ENCODE data around the gene CCNYL1. TPM values are rescaled to one million over a fixed set of nuclear protein-coding genes. Genes with fewer than 3 reads are reported as not detected.
A peak's percentile ranks its signal among the peaks of the same experiment; 100 is the strongest.

The CCNYL1 gene
- total RNA-seq, 4 donors from 2014 or later = 9.4 to 15.9 (median 13.1) TPM

DNA sequence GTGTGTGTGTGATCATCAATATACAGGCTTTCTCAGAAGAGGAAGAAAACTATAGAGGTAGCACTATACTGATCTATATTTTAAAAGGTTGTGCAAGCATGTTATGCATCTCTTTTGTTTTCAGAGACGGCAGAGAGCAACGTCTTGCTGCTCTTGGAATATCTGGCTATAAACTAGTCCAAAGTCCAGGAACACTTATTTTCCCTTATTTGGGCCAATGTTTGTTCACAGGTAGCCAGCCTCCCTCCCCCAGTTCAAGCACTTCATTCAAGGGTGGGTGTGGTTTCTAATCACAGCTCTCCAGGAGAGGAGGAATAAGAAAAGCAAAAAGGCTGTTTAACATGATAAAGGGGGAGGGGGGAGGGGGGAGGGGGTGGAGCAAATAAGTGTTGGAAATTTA is 54.1 kb downstream of the CCNYL1 start:
- Histone ChIP-seq H3K27me3 (no peaks in the 10 kb centered on the region), H3K36me3 (peaks cover 0 to 25% (median 0%) of the 10 kb centered on the region in 3 donors), H3K4me3 (no peak overlapping the region), H3K27ac (no peak overlapping the region), H3K4me1 (peaks cover 0 to 29% (median 11%) of the 10 kb centered on the region in 4 donors), H3K9me3 (no peaks in the 10 kb centered on the region)
- WGBS, 2 donors = 57 to 78% methylated on average over 2 of the region's 2 CpGs
- no peak for DNase-seq (ENCODE audit: low spot score in 2 of 2)
- TF ChIP-seq, protein P1, sequence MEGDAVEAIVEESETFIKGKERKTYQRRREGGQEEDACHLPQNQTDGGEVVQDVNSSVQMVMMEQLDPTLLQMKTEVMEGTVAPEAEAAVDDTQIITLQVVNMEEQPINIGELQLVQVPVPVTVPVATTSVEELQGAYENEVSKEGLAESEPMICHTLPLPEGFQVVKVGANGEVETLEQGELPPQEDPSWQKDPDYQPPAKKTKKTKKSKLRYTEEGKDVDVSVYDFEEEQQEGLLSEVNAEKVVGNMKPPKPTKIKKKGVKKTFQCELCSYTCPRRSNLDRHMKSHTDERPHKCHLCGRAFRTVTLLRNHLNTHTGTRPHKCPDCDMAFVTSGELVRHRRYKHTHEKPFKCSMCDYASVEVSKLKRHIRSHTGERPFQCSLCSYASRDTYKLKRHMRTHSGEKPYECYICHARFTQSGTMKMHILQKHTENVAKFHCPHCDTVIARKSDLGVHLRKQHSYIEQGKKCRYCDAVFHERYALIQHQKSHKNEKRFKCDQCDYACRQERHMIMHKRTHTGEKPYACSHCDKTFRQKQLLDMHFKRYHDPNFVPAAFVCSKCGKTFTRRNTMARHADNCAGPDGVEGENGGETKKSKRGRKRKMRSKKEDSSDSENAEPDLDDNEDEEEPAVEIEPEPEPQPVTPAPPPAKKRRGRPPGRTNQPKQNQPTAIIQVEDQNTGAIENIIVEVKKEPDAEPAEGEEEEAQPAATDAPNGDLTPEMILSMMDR (IDR thresholded peaks at IDR 0.05) = no peak
- TF ChIP-seq POLR2A (IDR thresholded peaks at IDR 0.05) (no peak), EP300 (IDR thresholded peaks at IDR 0.05) (no peak)

DNA sequence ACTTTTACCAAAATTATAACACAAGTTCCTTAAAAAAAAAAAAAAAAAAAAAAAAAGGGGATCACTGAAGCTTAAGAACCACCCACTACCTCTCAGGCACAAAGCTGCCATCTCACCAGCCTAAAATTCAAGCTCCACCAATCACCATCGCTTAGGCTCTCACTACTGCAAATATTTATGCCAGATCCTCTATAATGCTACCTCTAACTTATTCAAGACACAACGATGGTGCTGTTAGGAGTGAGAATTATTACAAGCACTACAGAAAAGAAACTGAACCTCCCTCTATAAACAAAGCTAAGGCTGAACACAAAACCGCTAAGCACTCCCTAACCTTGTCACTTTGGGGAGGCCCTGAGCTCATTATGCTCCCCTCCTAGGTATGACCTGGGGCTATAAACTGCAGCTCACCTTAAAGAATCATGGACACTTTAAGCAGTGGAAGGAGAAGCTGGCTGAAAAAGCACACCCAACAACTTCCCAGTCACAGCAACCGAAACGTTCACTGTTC is 54.7 kb downstream of the CCNYL1 start:
- H3K36me3 ChIP-seq = peaks cover 0 to 25% (median 0%) of the 10 kb centered on the region in 3 donors
- H3K4me3 ChIP-seq = no peak overlapping the region
- no peak for DNase-seq (ENCODE audit: low spot score in 2 of 2)
- peaks cover 0 to 34% (median 14%) of the 10 kb centered on the region in 4 donors for H3K4me1 ChIP-seq
- no peaks in the 10 kb centered on the region for H3K9me3 ChIP-seq
- 65 to 66% methylated on average over 5 of the region's 5 CpGs for WGBS, 2 donors
- TF ChIP-seq POLR2A (IDR thresholded peaks at IDR 0.05) = no peak
- TF ChIP-seq, protein P1 (IDR thresholded peaks at IDR 0.05) = no peak
- TF ChIP-seq EP300 (IDR thresholded peaks at IDR 0.05) = no peak
- no peaks in the 10 kb centered on the region for H3K27me3 ChIP-seq
- H3K27ac ChIP-seq = no peak overlapping the region

DNA sequence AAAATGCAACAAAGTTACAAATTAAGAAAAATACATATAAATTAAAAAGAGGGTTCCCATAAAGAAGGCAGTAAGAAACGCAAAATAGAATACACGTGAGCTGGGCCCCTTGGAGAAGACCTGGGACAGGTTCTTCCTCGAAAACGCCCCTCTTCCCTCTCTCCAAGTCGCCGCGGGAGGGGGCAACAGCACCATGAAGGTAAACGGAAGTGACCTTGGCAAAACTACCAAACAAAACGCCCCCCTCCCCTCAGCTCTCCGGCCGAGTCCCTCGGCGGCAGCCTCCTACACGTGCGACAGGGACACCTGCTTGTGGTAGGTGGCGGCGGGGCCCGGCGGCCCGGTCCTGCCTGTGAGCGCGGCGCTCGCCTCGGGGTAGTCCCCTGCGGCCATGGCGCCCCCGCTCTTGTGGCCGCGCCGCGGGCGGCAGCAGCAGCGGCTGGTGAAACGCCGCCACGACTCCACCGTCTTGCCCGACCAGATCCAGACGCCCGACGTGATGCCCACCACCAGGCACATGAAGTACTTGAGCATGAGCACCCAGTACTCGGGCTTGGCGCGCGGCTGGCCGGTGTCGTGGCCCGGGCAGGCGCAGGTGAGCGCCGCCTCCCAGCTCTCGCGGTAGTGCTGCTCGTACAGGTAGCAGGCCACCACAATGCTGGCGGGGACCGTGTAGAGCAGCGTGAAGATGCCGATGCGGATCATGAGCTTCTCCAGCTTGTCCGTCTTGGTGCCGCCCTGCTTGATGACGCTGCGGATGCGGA is 55.4 kb downstream of the CCNYL1 start:
- WGBS, 2 donors = 54 to 74% methylated on average over 44 to 50 of the region's 65 CpGs
- Histone ChIP-seq H3K4me3 (no peak overlapping the region), H3K27ac (peak overlapping the region in 1 of 4 donors; percentile 13), H3K9me3 (no peaks in the 10 kb centered on the region), H3K36me3 (peaks cover 0 to 19% (median 0%) of the 10 kb centered on the region in 3 donors), H3K4me1 (peaks cover 0 to 42% (median 17%) of the 10 kb centered on the region in 4 donors), H3K27me3 (no peaks in the 10 kb centered on the region)
- no peak for DNase-seq (ENCODE audit: low spot score in 2 of 2)
- TF ChIP-seq, protein P1 (IDR thresholded peaks at IDR 0.05) = no peak
- no peak for TF ChIP-seq EP300 (IDR thresholded peaks at IDR 0.05)
- TF ChIP-seq POLR2A (IDR thresholded peaks at IDR 0.05) = no peak

DNA sequence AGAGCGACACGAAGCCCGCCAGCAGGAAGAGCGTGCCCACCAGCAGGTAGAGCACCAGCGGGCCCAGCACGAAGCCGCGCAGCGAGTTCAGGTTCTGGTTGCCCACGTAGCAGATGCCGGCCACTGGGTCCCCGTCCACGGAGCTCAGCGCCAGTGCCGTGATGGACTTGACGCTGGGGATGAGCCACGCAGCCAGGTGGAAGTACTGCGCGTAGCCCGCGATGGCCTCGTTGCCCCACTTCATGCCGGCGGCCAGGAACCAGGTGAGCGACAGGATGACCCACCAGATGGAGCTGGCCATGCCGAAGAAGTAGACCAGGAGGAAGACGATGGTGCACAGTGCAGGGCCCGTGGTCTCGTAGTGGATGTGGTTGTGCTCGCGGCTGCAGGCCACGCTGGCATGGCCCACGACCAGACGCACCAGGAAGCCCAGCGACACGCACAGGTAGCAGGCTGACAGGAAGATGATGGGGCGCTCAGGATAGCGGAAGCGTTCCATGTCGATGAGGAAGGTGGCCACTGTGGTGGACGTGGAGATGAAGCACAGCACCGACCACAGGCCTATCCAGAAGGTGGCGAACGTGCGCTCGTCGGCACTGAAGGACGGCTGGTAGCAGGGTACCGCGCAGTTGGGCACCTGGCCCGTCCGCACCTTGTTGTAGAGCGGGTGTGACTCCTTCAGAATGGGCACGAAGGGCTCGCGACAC is 56.2 kb downstream of the CCNYL1 start:
- Histone ChIP-seq H3K27ac (peak overlapping the region in 2 of 4 donors; percentile 90 to 91), H3K9me3 (no peaks in the 10 kb centered on the region), H3K4me1 (peaks cover 0 to 50% (median 17%) of the 10 kb centered on the region in 4 donors), H3K4me3 (peak overlapping the region; percentile 47 to 98 (median 88)), H3K36me3 (peaks cover 0 to 15% (median 0%) of the 10 kb centered on the region in 3 donors), H3K27me3 (no peaks in the 10 kb centered on the region)
- peak in 1 of 2 donors; percentile 14 for DNase-seq (ENCODE audit: low spot score in 2 of 2)
- 76 to 84% methylated on average over 47 of the region's 56 CpGs for WGBS, 2 donors
- no peak for TF ChIP-seq EP300 (IDR thresholded peaks at IDR 0.05)
- TF ChIP-seq, protein P1 (IDR thresholded peaks at IDR 0.05) = peak in 2 of 5 experiments; percentile 8 to 14

Data from tibial nerve (tissue), 4 donors.